Panc1 (cell line): ENCODE measurements around the gene CPLX3. TPM values are rescaled to one million over a fixed set of nuclear protein-coding genes. Genes with fewer than 3 reads are reported as not detected.

Source experiments
- ATAC-seq: fragments of 200-7000 bp; cut with Tn5 transposase; 2 replicates; pipeline ENCODE4 v1.9.1; 2020; ENCODE audit warnings: mild to moderate bottlenecking, moderate library complexity
- BruUV-seq: library from RNA; stranded (reverse); fragments of 400-500 nt; replicated peaks from 2 replicates; lab custom pipeline; 2021; lab: Mats Ljungman, UMichigan
- CTCF ChIA-PET: fragments of 300-600 bp; sonication (Branson Sonifier 250); formaldehyde crosslinking; loops from one replicate; lab custom pipeline; 2022; ENCODE audit warnings: antibody characterized with exemption; lab: Charles Lee
- POLR2A ChIA-PET: fragments of 300-600 bp; sonication (Branson Sonifier 250); formaldehyde crosslinking; loops from one replicate; lab custom pipeline; 2022; ENCODE audit warnings: antibody characterized with exemption; lab: Charles Lee
- DNase-seq: peaks from one replicate; pipeline ENCODE4 v3.0.0-alpha.2; 2010; ENCODE audit warnings: low read depth, low spot score
- H3K27ac ChIP-seq: 2 replicates; pipeline ENCODE4 v1.5.1; 2011; ENCODE audit warnings: mild to moderate bottlenecking, low read length, inconsistent platforms
- H3K27me3 ChIP-seq: fragments of 200-500 bp; sonication (Bioruptor generic); 2 replicates; pipeline ENCODE4 v1.6.0; 2014; ENCODE audit warnings: low read length, inconsistent platforms; ENCODE audit not compliant: control insufficient read depth, insufficient read depth
- H3K36me3 ChIP-seq: fragments of 200-500 bp; sonication (Bioruptor generic); 2 replicates; pipeline ENCODE4 v1.5.1; 2014; ENCODE audit warnings: inconsistent platforms, mild to moderate bottlenecking, low read length, moderate library complexity; ENCODE audit not compliant: control insufficient read depth, insufficient read depth
- H3K4me1 ChIP-seq: 2 replicates; pipeline ENCODE4 v1.5.1; 2011; ENCODE audit warnings: inconsistent platforms, mild to moderate bottlenecking, low read length, moderate library complexity; ENCODE audit not compliant: control insufficient read depth, insufficient read depth
- H3K4me3 ChIP-seq, 2 experiments: 2 replicates each; pipeline ENCODE4 v1.5.1; 2011 to 2012; ENCODE audit warnings: low read depth in 2 of 2, low read length in 2 of 2, mild to moderate bottlenecking in 2 of 2, inconsistent platforms in 1 of 2, moderate library complexity in 1 of 2
- H3K9me3 ChIP-seq: fragments of 200-500 bp; sonication (Bioruptor generic); 2 replicates; pipeline ENCODE4 v1.5.1; 2014; ENCODE audit warnings: low read depth, mild to moderate bottlenecking, inconsistent platforms, low read length, moderate library complexity; ENCODE audit not compliant: control insufficient read depth, insufficient read depth
- POLR2AphosphoS5 ChIP-seq: IDR thresholded peaks from 2 replicates; pipeline ENCODE4 v1.6.1; 2012; ENCODE audit warnings: mild to moderate bottlenecking, low read depth, low read length, moderate library complexity
- SIN3A ChIP-seq: IDR thresholded peaks from 2 replicates; pipeline ENCODE4 v1.6.1; 2012; ENCODE audit warnings: low read depth, mild to moderate bottlenecking, low read length, moderate library complexity, borderline replicate concordance; ENCODE audit not compliant: insufficient read depth
- TCF7L2 ChIP-seq: IDR thresholded peaks from 2 replicates; pipeline ENCODE4 v1.6.1; 2011; ENCODE audit warnings: mild to moderate bottlenecking, low read depth, low read length, inconsistent platforms
- in situ Hi-C: cut with HindIII; loops from 2 replicates; pipeline ENCODE4 v1.10.0; 2016; ENCODE audit warnings: low sequenced_read_pairs, low pct_unique_long_range_greater_than_20kb
- intact Hi-C: fragments of 100-400 bp; cut with micrococcal nuclease; formaldehyde crosslinking; loops from one replicate; pipeline ENCODE4 v1.10.0; 2022; ENCODE audit not compliant: unreplicated experiment
- total RNA-seq: library from RNA; stranded (reverse); gene quantifications from one replicate; pipeline ENCODE4 v1.2.1, GENCODE V29; 2021; ENCODE audit not compliant: unreplicated experiment
- TF ChIP-seq, protein P1 (sequence below), 2 experiments: IDR thresholded peaks; 2 replicates each; pipeline ENCODE4 v1.6.1; 2011 to 2012; ENCODE audit warnings: low read depth in 2 of 2, control low read depth in 1 of 2, low read length in 1 of 2, mild to moderate bottlenecking in 1 of 2, moderate library complexity in 1 of 2; ENCODE audit not compliant: insufficient read depth in 1 of 2
- TF ChIP-seq, protein P2 (sequence below): fragments of 450-650 bp; IDR thresholded peaks from 2 replicates; pipeline ENCODE4 v1.5.1; 2017; ENCODE audit warnings: mild to moderate bottlenecking

The CPLX3 gene
- total RNA-seq, 1 experiment from 2014 or later: not detected

GRCh38 chr15:74857082-74857655 is 30.7 kb downstream of the CPLX3 start:
- Histone ChIP-seq H3K27ac (no peak overlapping the region), H3K4me1 (no peaks in the 10 kb centered on the region), H3K9me3 (no peaks in the 10 kb centered on the region), H3K36me3 (peaks cover 2% of the 10 kb centered on the region; the same call in 1 of the 2 replicates), H3K4me3 (no peak overlapping the region), H3K27me3 (no peaks in the 10 kb centered on the region)
- ChIA-PET POLR2A (no interaction called here), CTCF (no interaction called here)
- DNase-seq (no peak), ATAC-seq (0 out of 2 replicates have a peak, but pooled peaks have one; percentile 32)
- intact Hi-C loops (no loop called here), in situ Hi-C loops (no loop called here)
- TF ChIP-seq, protein P1, sequence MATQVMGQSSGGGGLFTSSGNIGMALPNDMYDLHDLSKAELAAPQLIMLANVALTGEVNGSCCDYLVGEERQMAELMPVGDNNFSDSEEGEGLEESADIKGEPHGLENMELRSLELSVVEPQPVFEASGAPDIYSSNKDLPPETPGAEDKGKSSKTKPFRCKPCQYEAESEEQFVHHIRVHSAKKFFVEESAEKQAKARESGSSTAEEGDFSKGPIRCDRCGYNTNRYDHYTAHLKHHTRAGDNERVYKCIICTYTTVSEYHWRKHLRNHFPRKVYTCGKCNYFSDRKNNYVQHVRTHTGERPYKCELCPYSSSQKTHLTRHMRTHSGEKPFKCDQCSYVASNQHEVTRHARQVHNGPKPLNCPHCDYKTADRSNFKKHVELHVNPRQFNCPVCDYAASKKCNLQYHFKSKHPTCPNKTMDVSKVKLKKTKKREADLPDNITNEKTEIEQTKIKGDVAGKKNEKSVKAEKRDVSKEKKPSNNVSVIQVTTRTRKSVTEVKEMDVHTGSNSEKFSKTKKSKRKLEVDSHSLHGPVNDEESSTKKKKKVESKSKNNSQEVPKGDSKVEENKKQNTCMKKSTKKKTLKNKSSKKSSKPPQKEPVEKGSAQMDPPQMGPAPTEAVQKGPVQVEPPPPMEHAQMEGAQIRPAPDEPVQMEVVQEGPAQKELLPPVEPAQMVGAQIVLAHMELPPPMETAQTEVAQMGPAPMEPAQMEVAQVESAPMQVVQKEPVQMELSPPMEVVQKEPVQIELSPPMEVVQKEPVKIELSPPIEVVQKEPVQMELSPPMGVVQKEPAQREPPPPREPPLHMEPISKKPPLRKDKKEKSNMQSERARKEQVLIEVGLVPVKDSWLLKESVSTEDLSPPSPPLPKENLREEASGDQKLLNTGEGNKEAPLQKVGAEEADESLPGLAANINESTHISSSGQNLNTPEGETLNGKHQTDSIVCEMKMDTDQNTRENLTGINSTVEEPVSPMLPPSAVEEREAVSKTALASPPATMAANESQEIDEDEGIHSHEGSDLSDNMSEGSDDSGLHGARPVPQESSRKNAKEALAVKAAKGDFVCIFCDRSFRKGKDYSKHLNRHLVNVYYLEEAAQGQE (IDR thresholded peaks at IDR 0.05; ENCODE audit: insufficient read depth in 1 of 2, low read depth in 2 of 2, low read length in 1 of 2): no peak
- TF ChIP-seq TCF7L2: no peak
- no peak for TF ChIP-seq POLR2AphosphoS5
- TF ChIP-seq, protein P2, sequence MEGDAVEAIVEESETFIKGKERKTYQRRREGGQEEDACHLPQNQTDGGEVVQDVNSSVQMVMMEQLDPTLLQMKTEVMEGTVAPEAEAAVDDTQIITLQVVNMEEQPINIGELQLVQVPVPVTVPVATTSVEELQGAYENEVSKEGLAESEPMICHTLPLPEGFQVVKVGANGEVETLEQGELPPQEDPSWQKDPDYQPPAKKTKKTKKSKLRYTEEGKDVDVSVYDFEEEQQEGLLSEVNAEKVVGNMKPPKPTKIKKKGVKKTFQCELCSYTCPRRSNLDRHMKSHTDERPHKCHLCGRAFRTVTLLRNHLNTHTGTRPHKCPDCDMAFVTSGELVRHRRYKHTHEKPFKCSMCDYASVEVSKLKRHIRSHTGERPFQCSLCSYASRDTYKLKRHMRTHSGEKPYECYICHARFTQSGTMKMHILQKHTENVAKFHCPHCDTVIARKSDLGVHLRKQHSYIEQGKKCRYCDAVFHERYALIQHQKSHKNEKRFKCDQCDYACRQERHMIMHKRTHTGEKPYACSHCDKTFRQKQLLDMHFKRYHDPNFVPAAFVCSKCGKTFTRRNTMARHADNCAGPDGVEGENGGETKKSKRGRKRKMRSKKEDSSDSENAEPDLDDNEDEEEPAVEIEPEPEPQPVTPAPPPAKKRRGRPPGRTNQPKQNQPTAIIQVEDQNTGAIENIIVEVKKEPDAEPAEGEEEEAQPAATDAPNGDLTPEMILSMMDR: no peak
- TF ChIP-seq SIN3A: no peak
- no TSS peak for BruUV-seq

DNA sequence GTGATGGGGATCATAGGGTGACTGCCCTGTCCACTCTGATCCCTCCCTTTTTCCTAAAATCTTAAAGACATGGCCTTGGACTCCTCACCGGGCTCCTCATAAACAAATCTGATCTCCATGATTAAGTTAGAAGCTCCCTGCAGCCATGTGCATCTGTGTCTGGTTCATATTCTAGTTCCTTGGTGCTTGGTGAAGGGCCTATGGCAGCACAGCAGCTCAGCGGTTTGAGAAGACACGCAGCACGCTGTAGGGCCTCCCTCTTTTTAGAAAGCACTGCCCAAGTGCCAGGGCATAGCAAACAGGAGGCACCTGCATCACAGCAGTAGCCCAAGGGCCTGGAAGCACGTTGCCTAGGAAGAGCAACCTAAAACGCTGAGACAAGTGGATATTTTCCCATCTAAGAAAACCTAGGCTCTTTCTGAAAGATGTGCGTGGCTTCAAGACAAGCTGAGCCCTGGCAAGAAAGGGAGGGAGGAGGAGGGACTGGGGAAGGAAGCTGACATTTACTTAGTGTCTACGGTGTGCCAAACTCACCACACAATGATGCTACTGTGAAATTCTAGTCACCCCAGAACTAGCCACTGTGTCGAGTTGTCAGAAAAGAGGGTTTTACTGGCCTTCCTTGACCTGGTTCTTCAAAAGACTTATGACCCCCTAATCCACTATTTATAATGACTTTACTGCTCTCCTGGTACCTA is 31.4 kb downstream of the CPLX3 start:
- Histone ChIP-seq H3K9me3 (no peaks in the 10 kb centered on the region), H3K4me3 (no peak overlapping the region), H3K36me3 (peaks cover 2% of the 10 kb centered on the region; the same call in 1 of the 2 replicates), H3K4me1 (no peaks in the 10 kb centered on the region), H3K27me3 (no peaks in the 10 kb centered on the region), H3K27ac (no peak overlapping the region)
- ATAC-seq (no peak), DNase-seq (no peak)
- no TSS peak for BruUV-seq
- ChIA-PET CTCF (interaction anchor here (0.6 kb wide), 1 partner anchor 11 kb away, joined by 11 read pairs; no protein-coding TSS in a partner anchor), POLR2A (no interaction called here)
- intact Hi-C loops (no loop called here), in situ Hi-C loops (no loop called here)
- TF ChIP-seq POLR2AphosphoS5: no peak
- TF ChIP-seq, protein P1 (IDR thresholded peaks at IDR 0.05; ENCODE audit: insufficient read depth in 1 of 2, low read depth in 2 of 2, low read length in 1 of 2): no peak
- TF ChIP-seq TCF7L2: no peak
- no peak for TF ChIP-seq SIN3A
- TF ChIP-seq, protein P2: no peak
